ENCODE results near the gene KTN1.

KTN1 gene

DNA sequence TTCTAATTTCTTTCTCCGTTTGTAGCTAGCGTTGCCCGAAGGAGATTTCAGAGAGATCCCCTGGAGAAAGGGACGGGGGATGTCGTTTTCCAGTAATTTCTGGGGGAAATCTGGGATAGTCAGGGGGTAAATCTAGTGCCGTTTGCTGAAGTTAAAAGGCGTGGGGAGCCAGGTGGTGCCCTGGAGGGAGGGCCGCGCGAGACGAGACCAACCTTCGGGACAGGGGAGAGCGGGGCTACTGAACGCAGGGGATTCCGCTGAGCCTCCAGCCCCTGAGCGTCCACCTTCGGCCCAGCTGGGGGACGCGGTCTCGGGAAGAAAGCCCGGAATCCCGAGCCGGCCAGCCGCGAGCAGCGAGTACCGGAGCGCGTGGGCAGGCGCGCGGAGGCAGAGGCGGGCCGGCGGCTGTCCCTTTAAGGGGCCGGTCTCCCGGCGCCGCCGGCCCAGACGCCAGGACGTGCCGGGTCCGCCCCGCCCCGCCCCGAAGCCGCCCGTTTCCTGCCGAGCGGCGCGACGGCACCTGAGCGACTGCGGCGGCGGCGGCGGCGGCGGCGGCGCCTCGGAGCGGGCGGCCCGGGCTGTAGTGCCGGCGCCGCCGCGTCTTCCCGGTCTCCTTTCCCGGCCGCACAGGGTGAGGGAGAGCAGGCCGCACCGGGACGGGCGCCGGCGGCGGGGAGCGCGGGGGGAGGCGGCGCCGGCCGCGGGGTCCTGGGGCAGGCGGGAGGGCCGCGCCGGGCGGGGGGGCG is at the start of gene KTN1:
KTN1 (plus strand) TSS at position 484 of the 746 bp plus-strand sequence. CDS start 31,842 bp downstream, outside the sequence.
- TF ChIP-seq CSRNP3 (CRISPR knock-in tag; IDR thresholded peaks at IDR 0.05) (no peak), ZFP30 (CRISPR knock-in tag; IDR thresholded peaks at IDR 0.05) (no peak), PATZ1 (CRISPR knock-in tag; IDR thresholded peaks at IDR 0.05; ENCODE audit: borderline replicate concordance) (no peak), ESRRG (CRISPR knock-in tag; IDR thresholded peaks at IDR 0.05) (no peak), RARB (CRISPR knock-in tag; IDR thresholded peaks at IDR 0.05) (no peak)
- TF ChIP-seq, protein P1, sequence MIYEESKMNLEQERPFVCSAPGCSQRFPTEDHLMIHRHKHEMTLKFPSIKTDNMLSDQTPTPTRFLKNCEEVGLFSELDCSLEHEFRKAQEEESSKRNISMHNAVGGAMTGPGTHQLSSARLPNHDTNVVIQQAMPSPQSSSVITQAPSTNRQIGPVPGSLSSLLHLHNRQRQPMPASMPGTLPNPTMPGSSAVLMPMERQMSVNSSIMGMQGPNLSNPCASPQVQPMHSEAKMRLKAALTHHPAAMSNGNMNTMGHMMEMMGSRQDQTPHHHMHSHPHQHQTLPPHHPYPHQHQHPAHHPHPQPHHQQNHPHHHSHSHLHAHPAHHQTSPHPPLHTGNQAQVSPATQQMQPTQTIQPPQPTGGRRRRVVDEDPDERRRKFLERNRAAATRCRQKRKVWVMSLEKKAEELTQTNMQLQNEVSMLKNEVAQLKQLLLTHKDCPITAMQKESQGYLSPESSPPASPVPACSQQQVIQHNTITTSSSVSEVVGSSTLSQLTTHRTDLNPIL (CRISPR knock-in tag; IDR thresholded peaks at IDR 0.05; ENCODE audit: low read depth) = no peak
- TF ChIP-seq, protein P2, sequence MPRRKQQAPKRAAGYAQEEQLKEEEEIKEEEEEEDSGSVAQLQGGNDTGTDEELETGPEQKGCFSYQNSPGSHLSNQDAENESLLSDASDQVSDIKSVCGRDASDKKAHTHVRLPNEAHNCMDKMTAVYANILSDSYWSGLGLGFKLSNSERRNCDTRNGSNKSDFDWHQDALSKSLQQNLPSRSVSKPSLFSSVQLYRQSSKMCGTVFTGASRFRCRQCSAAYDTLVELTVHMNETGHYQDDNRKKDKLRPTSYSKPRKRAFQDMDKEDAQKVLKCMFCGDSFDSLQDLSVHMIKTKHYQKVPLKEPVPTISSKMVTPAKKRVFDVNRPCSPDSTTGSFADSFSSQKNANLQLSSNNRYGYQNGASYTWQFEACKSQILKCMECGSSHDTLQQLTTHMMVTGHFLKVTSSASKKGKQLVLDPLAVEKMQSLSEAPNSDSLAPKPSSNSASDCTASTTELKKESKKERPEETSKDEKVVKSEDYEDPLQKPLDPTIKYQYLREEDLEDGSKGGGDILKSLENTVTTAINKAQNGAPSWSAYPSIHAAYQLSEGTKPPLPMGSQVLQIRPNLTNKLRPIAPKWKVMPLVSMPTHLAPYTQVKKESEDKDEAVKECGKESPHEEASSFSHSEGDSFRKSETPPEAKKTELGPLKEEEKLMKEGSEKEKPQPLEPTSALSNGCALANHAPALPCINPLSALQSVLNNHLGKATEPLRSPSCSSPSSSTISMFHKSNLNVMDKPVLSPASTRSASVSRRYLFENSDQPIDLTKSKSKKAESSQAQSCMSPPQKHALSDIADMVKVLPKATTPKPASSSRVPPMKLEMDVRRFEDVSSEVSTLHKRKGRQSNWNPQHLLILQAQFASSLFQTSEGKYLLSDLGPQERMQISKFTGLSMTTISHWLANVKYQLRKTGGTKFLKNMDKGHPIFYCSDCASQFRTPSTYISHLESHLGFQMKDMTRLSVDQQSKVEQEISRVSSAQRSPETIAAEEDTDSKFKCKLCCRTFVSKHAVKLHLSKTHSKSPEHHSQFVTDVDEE (CRISPR knock-in tag; IDR thresholded peaks at IDR 0.05) = no peak
- ATAC-seq = peak; percentile 92

GRCh38 chr14:55530464-55530863 is 49.5 kb upstream of the KTN1 start:
- ATAC-seq = no peak
- TF ChIP-seq ZNF70 (CRISPR knock-in tag; IDR thresholded peaks at IDR 0.05) (no peak), ZC3H10 (CRISPR knock-in tag; IDR thresholded peaks at IDR 0.05) (no peak), ISL1 (CRISPR knock-in tag; IDR thresholded peaks at IDR 0.05) (no peak), ZNF565 (CRISPR knock-in tag; conservative IDR thresholded peaks at IDR 0.05; ENCODE audit: low read depth) (no peak)
- TF ChIP-seq, protein P2 (CRISPR knock-in tag; IDR thresholded peaks at IDR 0.05) = no peak

GRCh38 chr14:55532645-55533344 is 47.2 kb upstream of the KTN1 start:
- ATAC-seq = no peak
- TF ChIP-seq TOX (CRISPR knock-in tag; IDR thresholded peaks at IDR 0.05; ENCODE audit: borderline replicate concordance) (no peak), ESRRG (CRISPR knock-in tag; IDR thresholded peaks at IDR 0.05) (no peak), GLIS3 (CRISPR knock-in tag; IDR thresholded peaks at IDR 0.05) (no peak), ZNF70 (CRISPR knock-in tag; IDR thresholded peaks at IDR 0.05) (no peak), TCF4 (CRISPR knock-in tag; IDR thresholded peaks at IDR 0.05; ENCODE audit: borderline replicate concordance) (no peak), PPARA (CRISPR knock-in tag; IDR thresholded peaks at IDR 0.05; ENCODE audit: borderline replicate concordance) (no peak), RARB (CRISPR knock-in tag; IDR thresholded peaks at IDR 0.05) (no peak), ARNTL (CRISPR knock-in tag; IDR thresholded peaks at IDR 0.05; ENCODE audit: borderline replicate concordance, low read depth) (no peak), CSRNP3 (CRISPR knock-in tag; IDR thresholded peaks at IDR 0.05) (no peak), ZNF565 (CRISPR knock-in tag; conservative IDR thresholded peaks at IDR 0.05; ENCODE audit: low read depth) (no peak), ZC3H10 (CRISPR knock-in tag; IDR thresholded peaks at IDR 0.05) (no peak), ZFP3 (CRISPR knock-in tag; IDR thresholded peaks at IDR 0.05) (no peak), OSR1 (CRISPR knock-in tag; IDR thresholded peaks at IDR 0.05) (no peak), ZFP30 (CRISPR knock-in tag; IDR thresholded peaks at IDR 0.05) (no peak)
- TF ChIP-seq, protein P1 (CRISPR knock-in tag; IDR thresholded peaks at IDR 0.05; ENCODE audit: low read depth) = no peak
